ENCODE data around the gene TGM2. TPM values are rescaled to one million over a fixed set of nuclear protein-coding genes. Genes with fewer than 3 reads are reported as not detected.

TGM2 gene
- total and polyA plus RNA-seq, 2 donors (not counting 3 experiments of a cell fraction or from before 2014, with no cell fraction given): 861 to 868 TPM

- Histone ChIP-seq H3K9me1 (replicated peaks; ENCODE audit: control insufficient read depth, extremely low read depth, insufficient read depth, low read length) (no peaks in the 10 kb centered on the region), H3K4me1 (ENCODE audit: control insufficient read depth, extremely low read depth, insufficient read depth, low read length) (no peaks in the 10 kb centered on the region), H3K27ac (ENCODE audit: insufficient read depth, low read depth, low read length) (no peak overlapping the region), H4K20me1 (replicated peaks; ENCODE audit: control insufficient read depth, extremely low read depth, insufficient read depth, low read length) (no peaks in the 10 kb centered on the region), H3K36me3 (ENCODE audit: control insufficient read depth in 2 of 2, extremely low read depth in 1 of 2, insufficient read depth in 2 of 2, low read length in 2 of 2) (no peaks in the 10 kb centered on the region), H3K9ac (replicated peaks; ENCODE audit: extremely low read depth, insufficient read depth, low read length) (no peak overlapping the region), H2AFZ (ENCODE audit: low read depth, low read length) (no peak overlapping the region), H3K79me2 (ENCODE audit: control insufficient read depth, insufficient read depth, low read length) (no peaks in the 10 kb centered on the region), H3K9me3 (replicated peaks; ENCODE audit: control insufficient read depth, insufficient read depth, low read length) (no peaks in the 10 kb centered on the region), H3K4me2 (ENCODE audit: insufficient read depth, low read length) (no peak overlapping the region), H3K27me3 (ENCODE audit: control insufficient read depth in 2 of 2, insufficient read depth in 2 of 2, low read length in 2 of 2) (no peaks in the 10 kb centered on the region), H3K4me3 (replicated peaks in 1 of 3; ENCODE audit: insufficient read depth in 1 of 3, low read depth in 1 of 3, low read length in 3 of 3) (no peak overlapping the region)
- no peak for TF ChIP-seq GATA2 (IDR thresholded peaks at IDR 0.05; ENCODE audit: insufficient read depth, insufficient read length, low read depth, low read length)
- TF ChIP-seq EZH2 (IDR thresholded peaks at IDR 0.05; ENCODE audit: borderline replicate concordance, low read depth, low read length, severe bottlenecking): no peak
- TF ChIP-seq, protein P1, sequence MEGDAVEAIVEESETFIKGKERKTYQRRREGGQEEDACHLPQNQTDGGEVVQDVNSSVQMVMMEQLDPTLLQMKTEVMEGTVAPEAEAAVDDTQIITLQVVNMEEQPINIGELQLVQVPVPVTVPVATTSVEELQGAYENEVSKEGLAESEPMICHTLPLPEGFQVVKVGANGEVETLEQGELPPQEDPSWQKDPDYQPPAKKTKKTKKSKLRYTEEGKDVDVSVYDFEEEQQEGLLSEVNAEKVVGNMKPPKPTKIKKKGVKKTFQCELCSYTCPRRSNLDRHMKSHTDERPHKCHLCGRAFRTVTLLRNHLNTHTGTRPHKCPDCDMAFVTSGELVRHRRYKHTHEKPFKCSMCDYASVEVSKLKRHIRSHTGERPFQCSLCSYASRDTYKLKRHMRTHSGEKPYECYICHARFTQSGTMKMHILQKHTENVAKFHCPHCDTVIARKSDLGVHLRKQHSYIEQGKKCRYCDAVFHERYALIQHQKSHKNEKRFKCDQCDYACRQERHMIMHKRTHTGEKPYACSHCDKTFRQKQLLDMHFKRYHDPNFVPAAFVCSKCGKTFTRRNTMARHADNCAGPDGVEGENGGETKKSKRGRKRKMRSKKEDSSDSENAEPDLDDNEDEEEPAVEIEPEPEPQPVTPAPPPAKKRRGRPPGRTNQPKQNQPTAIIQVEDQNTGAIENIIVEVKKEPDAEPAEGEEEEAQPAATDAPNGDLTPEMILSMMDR (IDR thresholded peaks at IDR 0.05; ENCODE audit: extremely low read depth in 1 of 2, insufficient read depth in 1 of 2, low read depth in 1 of 2, low read length in 2 of 2): no peak
- no peak for TF ChIP-seq POLR2A (IDR thresholded peaks at IDR 0.05; ENCODE audit: low read depth, low read length)
- TF ChIP-seq JUN (IDR thresholded peaks at IDR 0.05; ENCODE audit: borderline replicate concordance, insufficient read depth, insufficient read length, low read depth): no peak
- no peak for TF ChIP-seq MYC (IDR thresholded peaks at IDR 0.05; ENCODE audit: low read depth, low read length)
- no peak for TF ChIP-seq MAX (IDR thresholded peaks at IDR 0.05; ENCODE audit: insufficient read depth, insufficient read length)
- no peak for TF ChIP-seq POLR2AphosphoS5 (IDR thresholded peaks at IDR 0.05; ENCODE audit: insufficient read depth, low read depth, low read length)
- TF ChIP-seq FOS (IDR thresholded peaks at IDR 0.05; ENCODE audit: borderline replicate concordance, insufficient read depth, low read length): no peak
- FAIRE-seq: no peak
- POLR2A ChIA-PET: no interaction called here
- no peak for DNase-seq (ENCODE audit: low read depth, low spot score)
- intact Hi-C loops (cut with micrococcal nuclease) (no loop called here), dilution Hi-C loops (cut with MboI; ENCODE audit: extremely low pct_ligation_motif_present, low sequenced_read_pairs) (no loop called here)
- no TSS peak for BruUV-seq (replicated peaks)
- CTCF ChIA-PET: interaction anchor here (0.6 to 1.3 kb wide), 4 partner anchors 8 to 25 kb away, joined by 3 to 4 read pairs (median 4); no protein-coding TSS in a partner anchor
These were observed 33.3 kb upstream of the TGM2 start for GRCh38 chr20:38198238-38198861.
